ENCODE measurements around the gene TMEM54.

DNA sequence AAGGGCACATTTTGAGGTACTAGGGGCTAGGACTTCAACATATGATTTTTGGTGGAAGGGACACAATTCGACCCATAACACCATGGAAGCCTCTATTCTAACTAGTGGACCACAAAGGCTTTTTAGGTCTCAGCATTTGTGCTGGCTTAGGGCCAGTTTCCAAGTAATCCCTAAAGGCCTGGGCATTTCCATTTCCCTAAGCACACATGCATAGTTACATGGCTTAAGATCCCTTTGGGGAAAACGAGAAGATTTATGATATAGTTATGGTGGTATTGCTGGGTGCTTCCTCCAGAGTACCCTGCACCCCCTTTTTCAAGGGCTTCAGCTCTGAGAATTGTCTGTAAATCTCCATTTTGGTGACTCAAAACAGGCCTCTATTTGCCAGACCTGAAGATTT lies 28.2 kb upstream of the TMEM54 start:
- TF ChIP-seq EZH2 (IDR thresholded peaks at IDR 0.05; ENCODE audit: borderline replicate concordance): no peak
- TF ChIP-seq, protein P1, sequence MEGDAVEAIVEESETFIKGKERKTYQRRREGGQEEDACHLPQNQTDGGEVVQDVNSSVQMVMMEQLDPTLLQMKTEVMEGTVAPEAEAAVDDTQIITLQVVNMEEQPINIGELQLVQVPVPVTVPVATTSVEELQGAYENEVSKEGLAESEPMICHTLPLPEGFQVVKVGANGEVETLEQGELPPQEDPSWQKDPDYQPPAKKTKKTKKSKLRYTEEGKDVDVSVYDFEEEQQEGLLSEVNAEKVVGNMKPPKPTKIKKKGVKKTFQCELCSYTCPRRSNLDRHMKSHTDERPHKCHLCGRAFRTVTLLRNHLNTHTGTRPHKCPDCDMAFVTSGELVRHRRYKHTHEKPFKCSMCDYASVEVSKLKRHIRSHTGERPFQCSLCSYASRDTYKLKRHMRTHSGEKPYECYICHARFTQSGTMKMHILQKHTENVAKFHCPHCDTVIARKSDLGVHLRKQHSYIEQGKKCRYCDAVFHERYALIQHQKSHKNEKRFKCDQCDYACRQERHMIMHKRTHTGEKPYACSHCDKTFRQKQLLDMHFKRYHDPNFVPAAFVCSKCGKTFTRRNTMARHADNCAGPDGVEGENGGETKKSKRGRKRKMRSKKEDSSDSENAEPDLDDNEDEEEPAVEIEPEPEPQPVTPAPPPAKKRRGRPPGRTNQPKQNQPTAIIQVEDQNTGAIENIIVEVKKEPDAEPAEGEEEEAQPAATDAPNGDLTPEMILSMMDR (IDR thresholded peaks at IDR 0.05; ENCODE audit: poor library complexity): no peak
